KG1 (cell line): ENCODE results near the gene KRTAP10-2.
"Not testable (repeated sequence)": the region's sequence is repeated elsewhere in the genome, so short reads cannot be mapped to it uniquely, and the experiment has no call there.

ENCODE experiments used
- DNase-seq: peaks from one replicate; lab custom pipeline; 2025; lab: John Stamatoyannopoulos, UW

KRTAP10-2 gene, protein sequence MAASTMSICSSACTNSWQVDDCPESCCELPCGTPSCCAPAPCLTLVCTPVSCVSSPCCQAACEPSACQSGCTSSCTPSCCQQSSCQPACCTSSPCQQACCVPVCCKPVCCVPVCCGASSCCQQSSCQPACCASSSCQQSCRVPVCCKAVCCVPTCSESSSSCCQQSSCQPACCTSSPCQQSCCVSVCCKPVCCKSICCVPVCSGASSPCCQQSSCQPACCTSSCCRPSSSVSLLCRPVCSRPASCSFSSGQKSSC

DNA sequence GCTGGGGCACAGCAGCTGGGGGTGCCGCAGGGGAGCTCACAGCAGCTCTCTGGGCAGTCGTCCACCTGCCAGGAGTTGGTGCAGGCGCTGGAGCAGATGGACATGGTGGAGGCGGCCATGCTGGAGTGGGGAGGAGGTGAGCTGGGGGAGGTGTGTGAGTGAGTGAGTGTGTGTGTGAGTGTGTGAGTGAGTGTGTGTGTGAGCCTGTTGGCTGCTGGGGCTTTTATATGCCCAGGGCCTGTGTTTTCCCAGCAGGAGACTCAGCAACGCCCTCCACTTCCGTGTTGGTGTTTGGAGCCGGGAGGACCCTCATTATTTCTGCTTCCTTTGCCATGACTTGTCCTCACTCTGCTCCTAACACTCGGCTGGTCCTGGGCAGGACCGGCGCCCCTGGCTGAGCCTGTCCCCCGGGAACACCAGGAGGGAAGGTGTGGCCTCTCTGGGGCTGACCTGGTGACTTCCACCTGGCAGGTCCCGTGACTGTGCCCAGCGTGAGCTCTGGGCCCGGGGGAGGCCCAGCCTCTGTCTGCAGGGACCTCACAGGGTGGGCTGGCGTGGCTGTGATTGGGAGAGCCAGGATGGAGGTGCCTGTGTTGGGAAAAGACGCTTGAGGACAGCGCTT is at the start of gene KRTAP10-2:
Gene KRTAP10-2, minus strand, starts transcription at position 166 of the 622 bp plus-strand sequence. Its CDS starts 47 bp downstream, at position 119.
- DNase-seq, result no peak

DNA sequence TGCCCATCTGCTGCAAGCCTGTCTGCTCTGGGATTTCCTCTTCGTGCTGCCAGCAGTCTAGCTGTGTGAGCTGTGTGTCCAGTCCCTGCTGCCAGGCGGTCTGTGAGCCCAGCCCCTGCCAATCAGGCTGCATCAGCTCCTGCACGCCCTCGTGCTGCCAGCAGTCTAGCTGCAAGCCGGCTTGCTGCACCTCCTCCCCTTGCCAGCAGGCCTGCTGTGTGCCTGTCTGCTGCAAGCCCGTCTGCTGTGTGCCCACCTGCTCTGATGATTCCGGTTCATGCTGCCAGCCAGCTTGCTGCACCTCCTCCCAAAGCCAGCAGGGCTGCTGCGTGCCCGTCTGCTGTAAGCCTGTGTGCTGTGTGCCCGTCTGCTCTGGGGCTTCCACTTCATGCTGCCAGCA is 49.8 kb upstream of the KRTAP10-2 start:
- DNase-seq, result not testable (repeated sequence)

DNA sequence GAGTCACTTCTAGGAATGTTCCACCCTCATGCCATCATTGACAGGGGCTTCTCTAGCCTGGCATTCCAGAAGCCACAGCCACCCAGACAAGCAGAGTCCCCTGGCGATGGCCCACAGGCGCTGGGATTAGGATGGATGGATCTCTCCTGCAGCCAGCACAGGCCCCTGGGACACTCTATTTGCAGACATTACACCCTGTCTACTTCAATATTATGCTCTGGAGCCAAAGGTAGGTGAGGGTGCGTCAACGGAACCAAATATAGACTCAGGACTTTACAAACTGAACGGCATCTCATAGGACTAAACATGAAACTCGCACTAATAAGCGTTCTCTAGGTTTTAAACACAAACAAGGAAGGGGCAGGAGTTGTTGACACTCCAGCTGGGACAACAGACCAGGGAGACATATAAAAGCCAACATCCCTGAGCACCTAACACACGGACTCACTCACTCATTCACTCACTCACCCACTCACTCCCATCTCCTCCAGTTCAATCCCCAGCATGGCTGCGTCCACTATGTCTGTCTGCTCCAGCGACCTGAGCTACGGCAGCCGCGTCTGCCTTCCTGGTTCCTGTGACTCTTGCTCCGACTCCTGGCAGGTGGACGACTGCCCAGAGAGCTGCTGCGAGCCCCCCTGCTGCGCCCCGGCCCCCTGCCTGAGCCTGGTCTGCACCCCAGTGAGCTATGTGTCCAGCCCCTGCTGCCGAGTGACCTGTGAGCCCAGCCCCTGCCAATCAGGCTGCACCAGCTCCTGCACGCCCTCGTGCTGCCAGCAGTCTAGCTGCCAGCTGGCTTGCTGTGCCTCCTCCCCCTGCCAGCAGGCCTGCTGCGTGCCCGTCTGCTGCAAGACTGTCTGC is 49.0 kb upstream of the KRTAP10-2 start, which contains the start of gene KRTAP10-7:
Gene KRTAP10-7, plus strand, starts transcription at position 480 of the 861 bp plus-strand sequence. Its CDS starts 25 bp downstream, at position 505.
- DNase-seq, result not testable (repeated sequence)

DNA sequence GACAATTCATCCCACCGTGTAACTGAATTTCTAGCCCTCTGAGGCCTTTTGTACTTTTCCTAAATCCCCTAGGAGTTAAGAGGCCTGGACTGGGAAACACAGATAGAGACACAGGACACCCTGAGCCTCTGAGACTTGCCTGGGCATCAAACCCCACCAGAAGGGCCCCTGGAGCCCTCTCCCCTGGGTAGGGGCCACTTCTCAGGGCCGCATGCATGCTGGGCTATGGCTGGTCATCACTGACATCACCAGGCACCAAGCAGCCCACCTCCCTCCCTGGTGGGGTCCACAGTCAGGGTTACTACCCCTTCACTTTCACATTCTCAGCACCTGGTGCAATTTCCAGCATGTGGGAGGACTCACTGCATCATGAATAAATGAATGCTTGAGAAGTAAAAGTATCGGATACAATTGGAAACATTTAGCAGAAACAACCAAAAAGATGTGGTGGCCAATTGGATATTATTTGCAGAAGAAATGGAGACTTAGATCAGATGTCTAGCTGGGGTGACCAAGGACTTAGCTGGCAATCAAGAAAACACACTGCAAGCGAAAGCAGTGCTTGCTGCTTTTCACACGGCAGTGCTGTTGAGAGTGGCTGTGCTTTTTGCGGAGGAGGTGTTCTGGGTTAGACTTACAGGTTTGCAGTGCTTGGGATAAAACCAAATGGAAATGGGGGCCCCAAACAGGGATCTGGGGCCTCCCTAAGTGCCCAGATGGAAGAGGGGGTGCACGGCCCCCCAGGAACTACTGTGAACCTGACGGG is 48.1 kb upstream of the KRTAP10-2 start:
- no peak for DNase-seq

DNA sequence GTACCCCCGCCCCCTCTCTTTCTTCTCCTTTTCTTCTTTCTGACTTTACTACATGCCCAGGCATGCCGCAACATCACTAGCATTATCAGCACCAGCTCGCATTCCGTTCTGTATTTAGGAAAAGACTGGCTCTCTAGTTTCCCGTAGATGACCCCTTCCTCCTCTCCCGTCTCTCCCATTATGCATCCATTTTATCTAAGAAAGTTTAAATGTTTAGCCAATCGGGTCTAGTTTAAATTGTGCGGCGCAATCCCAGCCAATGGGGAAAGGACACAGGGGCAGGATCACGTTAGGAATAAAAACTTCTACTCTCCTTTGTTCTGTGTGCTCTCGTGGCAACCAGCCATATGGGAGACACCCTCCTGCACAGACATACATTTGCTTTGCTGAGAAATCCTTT is 46.8 kb upstream of the KRTAP10-2 start:
- DNase-seq, result no peak

DNA sequence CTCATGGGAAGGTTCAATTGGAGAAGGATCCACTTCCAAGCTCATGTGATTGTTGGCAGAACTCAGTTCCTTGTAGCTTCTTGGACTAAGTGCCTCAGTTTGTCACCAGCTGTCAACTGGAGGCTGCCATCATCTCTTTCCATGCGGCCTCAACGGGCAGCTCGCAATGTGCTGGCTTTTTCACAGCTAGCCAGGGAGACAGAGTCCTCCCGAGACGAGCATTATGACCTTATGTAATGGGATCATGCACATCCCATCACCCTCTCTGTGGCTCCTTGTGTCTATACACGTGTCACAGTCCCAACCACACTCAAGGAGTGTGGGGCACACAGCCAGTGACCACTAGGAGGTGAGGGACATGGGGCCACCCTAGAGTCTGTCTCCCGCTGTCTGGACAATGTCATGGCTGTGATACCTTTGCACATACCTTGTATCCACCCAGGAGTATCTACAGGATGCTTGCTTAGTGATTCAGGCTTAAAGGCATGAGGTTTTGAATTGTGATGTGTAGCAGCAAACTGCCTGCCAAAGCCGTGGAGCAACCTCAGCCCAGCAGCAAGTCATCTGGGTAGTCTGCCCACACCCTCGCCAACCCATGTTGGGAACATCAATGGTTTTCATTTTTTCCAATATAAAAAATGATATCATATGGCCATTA is 44.9 kb upstream of the KRTAP10-2 start:
- DNase-seq, result no peak

DNA sequence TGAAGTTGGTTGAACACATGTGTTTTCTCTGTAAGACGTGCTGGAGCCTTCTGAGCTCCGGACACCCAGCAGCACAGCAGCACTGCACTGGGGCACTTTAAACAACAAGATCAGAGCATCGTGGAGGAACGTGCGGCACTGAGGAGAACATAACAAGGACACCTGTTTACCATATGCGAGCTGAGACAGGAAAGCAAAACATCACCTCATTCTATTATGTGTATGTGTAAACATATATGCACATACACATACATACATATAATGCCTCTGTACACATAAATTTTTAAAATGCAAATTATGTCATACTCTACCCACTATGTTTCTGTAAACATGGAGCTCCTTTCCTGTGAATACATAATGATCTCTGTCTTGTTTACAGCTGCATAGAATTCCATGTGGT is 44.2 kb upstream of the KRTAP10-2 start:
- DNase-seq, result no peak

DNA sequence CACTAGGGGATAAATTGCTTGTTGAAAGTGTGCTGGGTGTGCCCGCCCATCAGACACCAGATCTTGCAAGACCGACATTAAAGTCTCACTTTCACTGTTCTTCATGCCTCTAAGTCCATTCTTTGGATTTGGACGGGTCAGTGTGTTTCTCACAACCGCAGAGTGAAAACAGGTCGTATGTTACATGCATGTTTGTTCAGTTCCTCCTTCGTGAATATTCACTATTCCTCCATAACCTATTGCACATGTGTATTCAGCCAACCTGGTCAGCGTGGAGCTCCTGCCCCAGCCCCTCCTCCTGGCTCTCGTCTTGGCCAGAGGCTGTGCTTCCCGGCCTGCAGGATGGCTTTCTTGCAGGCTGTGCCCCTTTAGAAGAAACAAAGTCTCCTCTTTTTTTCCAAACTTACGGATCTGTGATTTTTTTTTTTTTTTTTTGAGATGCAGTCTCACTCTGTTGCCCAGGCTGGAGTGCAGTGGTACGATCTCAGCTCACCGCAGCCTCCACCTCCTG is 43.2 kb upstream of the KRTAP10-2 start:
- no peak for DNase-seq

DNA sequence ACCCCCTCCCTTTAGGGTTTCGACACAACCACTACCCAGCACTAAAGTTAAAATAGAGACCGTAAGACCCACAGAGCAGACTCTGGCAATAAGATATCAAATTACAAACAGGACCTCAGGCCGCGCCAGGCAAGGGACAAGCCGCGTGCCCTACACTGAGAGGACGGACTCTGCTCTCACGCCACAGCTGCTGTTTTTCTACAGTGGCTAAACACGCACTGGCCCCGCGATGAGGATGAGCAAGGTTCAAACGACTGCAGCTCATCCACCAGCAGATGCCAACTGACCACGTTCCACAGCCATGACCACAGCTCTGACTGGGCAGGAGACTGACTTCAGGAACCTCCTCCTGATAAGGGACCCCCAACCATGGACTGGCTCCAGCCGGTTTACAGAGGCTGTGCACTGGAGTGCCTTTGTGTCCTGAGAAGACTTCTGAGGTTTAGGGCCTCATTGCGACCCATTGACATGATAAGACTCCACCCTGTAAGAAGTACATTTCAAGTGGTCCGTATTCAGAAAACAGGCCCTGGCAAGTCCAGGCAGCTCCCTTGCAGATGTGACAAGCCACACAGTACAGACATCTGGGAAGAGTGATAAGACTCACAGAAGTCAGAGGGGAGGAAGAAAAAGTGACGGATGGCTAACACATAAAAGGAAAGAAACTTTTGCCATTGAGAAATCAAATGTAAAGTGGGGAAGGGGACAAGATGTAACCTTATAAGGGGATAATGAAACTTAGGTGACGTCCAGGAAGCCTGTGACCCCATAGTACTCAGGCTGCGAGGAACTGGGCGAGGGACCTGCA is 42.5 kb upstream of the KRTAP10-2 start:
- DNase-seq, result no peak

DNA sequence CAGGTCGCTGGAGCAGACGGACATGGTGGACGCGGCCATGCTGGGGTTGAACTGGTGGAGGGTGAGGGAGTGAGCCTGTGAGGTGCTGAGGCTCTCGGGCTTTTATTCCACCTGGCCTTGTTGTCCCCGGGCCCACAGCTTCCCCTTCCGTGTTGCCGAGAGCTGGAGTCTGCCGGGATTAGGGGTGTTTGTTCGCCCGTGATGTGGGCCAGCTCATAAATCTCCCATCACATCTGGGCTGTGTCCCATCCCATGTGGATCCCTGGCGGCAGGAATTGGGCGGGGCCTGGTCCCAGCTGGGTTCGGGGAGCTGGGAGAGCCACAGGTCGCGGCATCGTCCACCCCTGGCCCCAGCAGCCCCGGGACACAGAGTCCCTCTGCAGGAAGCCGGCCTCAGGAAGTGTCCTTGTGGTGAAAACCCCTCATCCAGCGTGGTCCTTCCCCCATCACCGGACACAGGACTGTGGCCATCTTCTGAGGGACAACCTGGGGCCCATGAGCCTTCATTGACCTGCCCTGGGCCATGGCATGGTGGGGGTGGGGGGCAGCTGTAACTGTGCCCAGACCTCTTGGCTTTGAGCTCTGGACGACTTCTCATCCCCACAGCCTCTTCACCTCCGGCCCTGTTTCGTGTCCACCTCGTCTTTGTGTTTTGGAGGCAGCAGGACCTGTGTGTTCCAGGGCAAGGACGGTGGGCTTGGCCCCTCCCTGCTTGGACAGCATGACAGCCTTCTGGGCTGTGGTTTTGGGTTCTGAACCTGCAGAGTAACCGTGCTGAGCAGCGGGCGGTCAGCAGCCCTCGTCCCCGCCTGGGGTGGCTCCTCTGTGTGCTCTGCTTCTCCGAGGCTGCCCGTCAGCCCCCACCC is 41.4 kb upstream of the KRTAP10-2 start, which contains the start of gene KRTAP10-6:
Gene KRTAP10-6, minus strand, starts transcription at position 60 of the 866 bp plus-strand sequence. Its CDS starts 21 bp downstream, at position 39.
- DNase-seq, result no peak

DNA sequence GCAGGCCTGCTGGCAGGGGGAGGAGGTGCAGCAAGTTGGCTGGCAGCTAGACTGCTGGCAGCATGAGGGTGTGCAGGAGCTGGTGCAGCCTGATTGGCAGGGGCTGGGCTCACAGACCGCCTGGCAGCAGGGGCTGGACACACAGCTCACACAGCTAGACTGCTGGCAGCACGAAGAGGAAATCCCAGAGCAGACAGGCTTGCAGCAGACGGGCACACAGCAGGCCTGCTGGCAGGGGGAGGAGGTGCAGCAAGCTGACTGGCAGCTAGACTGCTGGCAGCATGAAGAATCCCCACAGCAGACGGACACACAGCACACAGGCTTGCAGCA is 40.5 kb upstream of the KRTAP10-2 start:
- not testable (repeated sequence) for DNase-seq

DNA sequence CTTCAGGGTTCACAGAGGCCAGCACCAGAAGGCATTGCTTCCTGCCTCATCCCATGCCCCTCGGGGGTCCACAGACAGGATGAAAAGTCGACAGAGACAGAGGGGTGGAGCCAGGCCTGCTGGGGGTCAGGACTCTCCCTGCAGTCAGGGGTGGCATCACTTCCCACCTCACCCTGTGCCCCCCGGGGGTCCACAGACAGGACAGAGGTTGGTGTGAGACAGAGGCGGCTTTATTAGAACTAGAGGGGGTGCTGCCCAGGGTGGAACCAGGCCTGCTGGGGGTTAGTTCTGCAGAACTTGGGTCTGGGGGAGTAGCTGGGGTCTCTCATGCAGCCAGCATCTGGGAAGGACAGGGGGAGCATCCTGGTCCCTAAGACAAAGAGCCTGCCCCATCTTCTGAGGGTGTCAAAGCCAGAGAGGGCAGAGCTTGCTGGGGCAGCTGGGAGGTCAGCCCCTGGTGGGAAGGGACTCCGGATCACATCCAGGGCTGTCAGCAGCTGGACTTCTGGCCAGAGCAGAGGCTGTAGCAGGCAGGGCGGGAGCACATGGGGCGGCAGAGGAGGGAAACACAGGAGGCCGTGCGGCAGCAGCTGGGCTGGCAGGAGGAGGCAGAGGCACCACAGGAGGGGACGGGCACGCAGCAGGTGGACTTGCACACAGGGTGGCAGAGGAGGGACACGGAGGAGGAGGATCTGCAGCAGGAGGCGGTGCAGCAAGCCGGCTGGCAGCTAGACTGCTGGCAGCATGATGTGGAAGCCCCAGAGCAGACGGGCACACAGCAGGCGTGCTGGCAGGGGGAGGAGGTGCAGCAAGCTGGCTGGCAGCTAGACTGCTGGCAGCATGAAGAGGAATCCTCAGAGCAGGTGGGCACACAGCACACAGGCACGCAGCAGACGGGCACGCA is 39.8 kb upstream of the KRTAP10-2 start:
- not testable (repeated sequence) for DNase-seq

DNA sequence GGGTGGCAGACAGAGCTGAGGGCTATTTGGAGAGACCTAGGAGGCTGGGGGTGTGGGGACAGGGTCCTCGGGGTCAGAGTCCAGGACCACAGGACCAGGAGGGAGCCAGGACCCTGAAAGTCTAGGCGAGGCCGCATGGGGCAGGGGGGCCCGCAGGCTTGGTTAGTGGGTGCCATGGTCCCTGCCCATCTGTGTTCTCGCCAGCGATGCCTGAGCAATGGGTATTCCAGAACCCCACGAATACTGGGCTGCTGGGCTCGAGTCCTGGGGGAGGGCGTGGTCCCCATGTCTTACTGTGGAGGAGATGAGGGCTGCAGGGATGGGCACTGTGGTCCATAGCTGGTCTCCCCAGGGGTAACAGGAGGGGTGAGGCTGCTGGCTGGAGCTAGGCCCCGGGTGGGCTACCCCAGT is 39.0 kb upstream of the KRTAP10-2 start:
- DNase-seq, result no peak

DNA sequence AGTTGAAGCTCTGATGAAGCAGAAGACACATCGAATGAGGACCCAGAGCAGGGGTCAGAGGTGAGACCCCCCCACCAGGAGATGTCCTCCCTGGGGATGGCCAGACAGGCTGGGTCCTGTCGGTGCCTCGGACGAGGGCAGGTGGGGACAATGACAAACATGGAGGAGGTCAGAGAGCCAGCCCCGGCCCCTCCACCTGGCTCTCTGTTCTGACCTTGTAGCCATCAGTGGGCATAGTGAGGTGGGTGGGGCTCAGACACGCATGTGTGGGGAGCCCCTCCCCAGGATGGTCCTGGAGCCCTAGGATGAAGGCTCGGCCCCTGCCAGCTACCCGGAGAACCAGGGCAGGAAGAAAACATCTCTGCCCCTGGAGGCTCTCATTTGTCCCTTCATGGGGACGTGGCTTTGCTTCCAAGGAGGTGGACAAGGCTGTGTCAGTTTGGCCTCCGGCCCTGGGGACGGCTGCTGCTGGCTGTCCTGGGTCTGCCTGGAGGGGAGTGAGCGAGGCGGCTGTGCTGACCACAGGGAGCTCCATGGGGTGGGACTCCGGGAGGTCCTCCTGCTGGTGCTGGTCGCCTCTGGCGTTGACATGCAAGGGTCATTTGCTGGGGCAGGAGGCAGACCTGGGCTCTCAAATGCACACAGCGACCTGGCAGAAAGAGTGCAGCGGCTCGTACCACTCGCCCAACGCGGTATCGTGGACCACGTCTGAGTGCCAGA is 38.4 kb upstream of the KRTAP10-2 start:
- no peak for DNase-seq

DNA sequence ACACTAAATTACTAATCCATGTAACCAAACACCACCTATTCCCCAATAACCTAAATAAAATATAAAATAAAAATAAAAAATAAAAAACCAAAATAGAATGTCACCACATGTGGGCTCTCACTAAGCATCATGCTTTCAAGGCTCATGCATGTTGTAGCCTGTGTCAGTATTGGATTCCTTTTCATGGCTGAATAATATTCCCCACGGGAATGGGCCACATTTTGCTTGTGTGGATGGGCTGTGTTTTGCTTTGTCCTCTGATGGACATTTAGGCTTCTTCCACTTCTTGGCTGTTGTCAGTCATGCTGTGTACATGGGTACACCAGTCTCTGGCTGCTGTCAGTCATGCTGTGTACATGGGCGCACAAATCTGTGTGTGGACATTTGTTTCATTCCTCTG is 37.8 kb upstream of the KRTAP10-2 start:
- no peak for DNase-seq

DNA sequence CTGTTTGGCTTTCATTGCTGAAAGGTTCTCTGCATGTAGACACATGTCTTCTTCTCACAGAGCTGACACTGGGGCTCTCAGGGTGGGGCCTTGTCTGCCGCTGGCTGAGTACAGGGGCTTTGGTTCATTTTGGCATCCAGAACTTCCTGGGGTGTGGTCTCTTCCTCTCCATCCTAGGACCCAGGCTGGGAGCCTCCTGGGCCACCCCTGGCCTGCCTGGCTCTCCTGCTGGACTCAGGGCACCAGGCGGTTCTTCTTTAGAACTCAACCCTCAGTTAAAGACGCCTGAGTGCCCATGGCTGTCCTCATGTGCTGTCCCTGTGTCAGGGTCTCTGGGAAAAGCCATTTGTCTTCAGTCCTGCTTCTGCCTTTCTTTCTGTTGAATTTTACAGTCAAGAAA is 34.6 kb upstream of the KRTAP10-2 start:
- DNase-seq, result no peak

DNA sequence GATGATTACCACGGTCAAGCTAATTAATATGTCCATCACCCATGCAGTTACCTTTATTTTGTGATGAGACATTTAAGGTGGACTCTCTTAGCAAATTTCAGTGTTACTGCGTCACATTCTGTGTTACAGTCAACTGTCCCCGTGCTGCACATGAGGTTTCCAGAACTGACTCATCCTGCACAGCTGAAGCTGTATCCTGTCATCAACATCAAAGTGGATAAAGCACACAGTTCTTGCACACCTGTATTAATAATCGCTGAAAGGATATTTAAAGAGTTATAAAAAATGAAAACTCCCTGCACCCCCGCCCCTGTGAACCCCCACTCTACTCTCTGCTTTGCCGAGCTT is 32.5 kb upstream of the KRTAP10-2 start:
- DNase-seq, result no peak
